ENCODE results near the gene STYXL1.

DNA sequence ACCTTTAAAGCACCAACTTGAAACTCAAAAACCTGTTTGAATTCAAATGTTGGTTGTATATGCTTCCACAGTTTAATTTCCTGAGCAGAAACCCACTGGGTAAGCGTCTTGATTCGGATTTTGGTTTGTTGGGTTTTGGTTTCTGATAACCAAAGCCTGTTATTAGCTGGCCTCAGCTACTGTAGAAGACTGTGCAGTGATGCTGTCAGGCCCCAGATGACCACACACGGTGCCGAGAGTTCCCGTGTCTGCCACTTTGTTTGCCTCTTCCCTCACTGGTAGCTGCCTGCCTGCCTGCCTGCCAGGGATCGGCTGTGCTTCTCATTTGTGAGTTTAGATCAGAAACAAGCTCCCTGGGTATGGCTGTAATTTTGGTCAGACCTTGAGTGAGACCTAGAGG is 5.7 kb upstream of the STYXL1 start:
- TF ChIP-seq TAF1 (IDR thresholded peaks at IDR 0.05; ENCODE audit: borderline replicate concordance, low read depth, low read length) = no peak
- no peak for TF ChIP-seq POLR2AphosphoS5 (IDR thresholded peaks at IDR 0.05; ENCODE audit: low read depth, low read length)

Measured in GM12892 (cell line).